Stimulated activated CD8-positive, alpha-beta memory T cell treated with anti-CD3 and anti-CD28 coated beads, Interleukin-4, amount 100 ng/mL, for 24 hours (primary cell): ENCODE results near the gene TESMIN.

Source experiments
- DNase-seq: peaks from one replicate; pipeline ENCODE4 v3.0.0-alpha.2; 2020; ENCODE audit warnings: low read depth

The TESMIN gene

GRCh38 chr11:68709062-68709461 lies 42.3 kb downstream of the TESMIN start:
- DNase-seq = no peak

DNA sequence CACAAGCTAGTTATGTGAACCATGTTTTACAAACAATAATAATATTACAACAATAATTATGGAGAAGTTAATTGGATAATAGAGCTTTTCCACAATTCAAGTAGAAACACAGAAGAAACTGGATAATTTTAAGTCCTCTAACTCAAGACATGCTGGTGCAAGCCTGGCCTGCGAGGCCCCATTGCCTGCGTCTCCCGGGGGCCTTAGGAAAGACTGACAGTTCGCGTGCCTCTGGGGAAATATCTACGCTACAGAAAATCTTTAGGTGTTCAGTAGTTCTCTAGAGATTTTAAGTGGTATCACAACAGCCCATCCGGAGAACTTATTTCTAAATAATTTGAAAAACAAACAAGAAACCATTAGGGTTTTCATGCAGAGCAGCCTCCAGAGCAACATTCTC lies 43.8 kb downstream of the TESMIN start:
- no peak for DNase-seq

DNA sequence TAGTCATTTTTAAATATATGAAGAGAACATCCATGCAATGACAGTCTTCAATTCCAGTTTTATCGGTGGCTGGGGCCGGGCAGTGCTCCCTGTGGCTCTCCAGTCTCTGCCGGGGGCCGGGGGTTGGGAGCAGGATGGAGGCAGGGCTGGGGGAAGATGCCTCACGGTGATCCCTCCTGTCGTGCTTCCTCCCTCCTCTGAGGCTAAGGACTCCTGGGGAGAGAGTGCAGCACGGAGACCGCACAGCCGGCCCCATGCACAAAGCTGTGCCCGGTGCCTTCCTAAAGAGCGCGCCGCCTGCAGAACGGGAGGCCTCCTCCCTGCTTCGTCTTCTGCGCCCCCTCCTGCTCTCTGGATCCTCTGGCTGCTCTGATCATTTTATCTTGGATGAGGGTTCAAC lies 46.4 kb downstream of the TESMIN start:
- no peak for DNase-seq

DNA sequence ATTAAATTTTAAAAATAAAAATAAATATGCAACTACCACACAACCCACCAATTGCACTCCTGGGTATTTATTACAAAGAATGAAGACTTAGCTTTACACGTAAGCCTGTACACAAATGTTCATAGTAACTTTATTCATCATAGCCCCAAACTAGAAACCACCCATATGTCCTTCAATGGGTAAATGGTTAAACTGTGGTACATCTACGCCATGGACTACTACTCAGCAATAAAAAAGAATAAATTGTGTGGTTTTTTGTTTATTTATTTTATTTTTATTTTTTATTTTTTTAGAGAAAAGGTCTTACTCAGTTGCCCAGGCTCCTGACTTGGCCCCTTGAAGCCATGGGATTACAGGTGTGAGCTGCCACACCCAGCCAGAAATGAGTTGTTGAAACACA lies 52.3 kb downstream of the TESMIN start:
- DNase-seq = no peak

DNA sequence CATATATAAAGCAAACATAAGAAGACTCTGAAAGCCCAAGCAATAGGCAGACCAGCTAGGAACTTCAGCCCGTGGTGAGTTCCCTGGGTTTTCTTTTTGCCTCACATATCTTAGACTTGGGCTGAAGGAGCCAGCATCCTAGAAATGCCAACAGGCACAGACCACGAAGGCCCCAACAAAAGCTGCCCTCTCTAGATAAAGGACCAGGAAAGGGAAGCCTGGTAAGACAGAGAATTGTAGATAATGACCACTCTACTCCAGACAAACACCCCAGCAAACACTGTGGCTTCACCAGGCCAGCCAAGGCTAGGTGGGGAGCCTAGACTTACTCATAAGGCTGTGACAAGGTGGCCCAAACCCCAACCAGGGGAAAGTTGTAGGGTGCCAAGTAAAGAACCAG lies 55.8 kb downstream of the TESMIN start:
- DNase-seq = no peak

- no peak for DNase-seq
Measured at GRCh38 chr11:68694431-68695297, 56.7 kb downstream of the TESMIN start.

DNA sequence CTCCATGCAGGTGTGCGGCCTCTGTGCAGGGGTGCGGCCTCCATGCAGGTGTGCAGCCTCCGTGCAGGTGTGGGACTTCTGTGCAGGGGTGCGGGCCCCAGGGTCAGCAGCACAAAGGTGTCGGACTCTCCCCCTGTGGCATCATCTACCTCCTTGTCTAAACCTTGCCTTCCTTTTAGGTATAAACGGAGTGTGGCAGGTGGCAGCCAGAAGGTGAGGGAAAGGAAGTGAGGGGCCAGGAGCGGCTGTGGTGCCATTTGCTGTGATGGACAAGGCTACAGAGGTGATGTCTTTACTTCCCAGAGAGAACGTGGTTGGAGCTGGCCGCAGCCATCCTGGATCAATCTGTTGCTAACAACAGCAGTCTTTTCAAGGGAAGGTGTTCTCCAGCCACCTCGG lies 57.8 kb downstream of the TESMIN start:
- DNase-seq = no peak

DNA sequence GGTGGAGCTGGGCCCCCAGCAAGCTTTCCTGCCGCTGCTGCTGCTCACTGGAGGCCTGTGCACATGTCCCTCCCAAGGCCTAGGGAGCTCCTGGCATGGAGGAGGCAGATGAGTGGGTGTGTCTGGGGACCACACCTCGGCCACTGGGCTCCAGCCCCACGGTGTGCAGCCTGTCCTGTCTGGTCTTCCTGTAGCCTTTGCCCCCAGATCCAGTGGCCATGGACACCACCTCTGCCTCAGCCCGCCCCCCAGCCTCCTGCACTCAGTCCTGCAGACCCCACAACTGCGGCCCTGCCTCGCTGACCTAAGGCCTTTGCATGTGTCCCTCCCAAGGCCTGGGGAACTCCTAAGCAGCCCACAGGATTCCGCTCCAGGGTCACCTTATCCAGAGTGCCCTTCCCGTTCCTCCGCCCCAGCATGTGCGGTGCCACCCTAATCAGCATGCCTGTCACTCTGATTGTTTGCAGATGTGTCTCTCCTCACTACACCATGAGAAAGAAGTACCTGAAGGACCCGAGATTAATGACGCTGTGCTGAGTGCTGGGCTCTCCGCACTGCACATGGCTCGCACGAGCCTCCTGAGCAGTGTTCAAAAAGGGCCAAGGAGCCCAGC lies 58.3 kb downstream of the TESMIN start:
- DNase-seq = no peak

- no peak for DNase-seq
Measured at GRCh38 chr11:68692115-68692514, 59.2 kb downstream of the TESMIN start.

DNA sequence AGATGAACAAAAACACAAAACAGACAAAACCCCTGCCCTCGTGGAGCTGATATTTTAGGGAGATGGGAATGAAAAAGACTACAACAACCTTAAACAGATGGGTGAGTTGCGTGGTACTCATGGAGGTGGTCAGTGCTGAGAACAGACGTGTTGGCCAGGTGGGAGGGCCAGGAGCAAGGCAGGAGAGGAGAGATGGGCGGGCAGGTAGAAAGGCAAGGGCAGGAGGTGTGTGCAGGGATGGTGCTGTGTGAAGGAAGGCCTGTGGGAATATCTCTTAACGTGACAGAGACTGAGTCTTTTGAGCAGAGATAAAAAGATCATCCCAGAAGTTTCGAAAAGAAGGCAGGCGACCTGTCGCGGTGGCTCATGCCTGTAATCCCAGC lies 59.9 kb downstream of the TESMIN start:
- no peak for DNase-seq

DNA sequence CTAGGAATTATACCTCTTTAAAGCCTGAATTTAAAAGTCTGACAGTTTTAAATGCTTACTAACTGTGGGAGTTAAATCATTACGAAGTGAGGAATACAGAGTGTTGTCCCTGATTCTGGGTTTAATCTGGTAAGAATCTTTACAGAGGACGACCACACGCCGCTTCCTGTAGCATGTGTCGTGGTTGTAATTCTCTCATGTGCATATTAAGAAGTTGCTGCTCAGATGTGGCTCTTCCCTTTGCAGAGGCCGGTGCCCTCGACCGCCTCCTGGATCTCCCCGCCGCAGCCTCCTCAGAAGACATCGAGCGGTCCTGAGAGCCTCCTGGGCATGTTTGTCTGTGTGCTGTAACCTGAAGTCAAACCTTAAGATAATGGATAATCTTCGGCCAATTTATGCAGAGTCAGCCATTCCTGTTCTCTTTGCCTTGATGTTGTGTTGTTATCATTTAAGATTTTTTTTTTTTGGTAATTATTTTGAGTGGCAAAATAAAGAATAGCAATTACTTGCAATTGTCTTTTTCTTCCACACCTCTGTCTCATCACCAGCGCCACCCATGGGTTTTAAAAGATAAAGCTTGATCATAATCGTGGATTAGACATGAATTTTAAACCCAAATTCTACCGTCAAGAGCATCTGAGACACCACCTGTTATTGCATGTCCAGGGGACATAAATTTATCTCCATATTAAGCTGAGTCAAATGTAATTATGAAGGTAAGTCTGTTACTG lies 60.5 kb downstream of the TESMIN start:
- no peak for DNase-seq

DNA sequence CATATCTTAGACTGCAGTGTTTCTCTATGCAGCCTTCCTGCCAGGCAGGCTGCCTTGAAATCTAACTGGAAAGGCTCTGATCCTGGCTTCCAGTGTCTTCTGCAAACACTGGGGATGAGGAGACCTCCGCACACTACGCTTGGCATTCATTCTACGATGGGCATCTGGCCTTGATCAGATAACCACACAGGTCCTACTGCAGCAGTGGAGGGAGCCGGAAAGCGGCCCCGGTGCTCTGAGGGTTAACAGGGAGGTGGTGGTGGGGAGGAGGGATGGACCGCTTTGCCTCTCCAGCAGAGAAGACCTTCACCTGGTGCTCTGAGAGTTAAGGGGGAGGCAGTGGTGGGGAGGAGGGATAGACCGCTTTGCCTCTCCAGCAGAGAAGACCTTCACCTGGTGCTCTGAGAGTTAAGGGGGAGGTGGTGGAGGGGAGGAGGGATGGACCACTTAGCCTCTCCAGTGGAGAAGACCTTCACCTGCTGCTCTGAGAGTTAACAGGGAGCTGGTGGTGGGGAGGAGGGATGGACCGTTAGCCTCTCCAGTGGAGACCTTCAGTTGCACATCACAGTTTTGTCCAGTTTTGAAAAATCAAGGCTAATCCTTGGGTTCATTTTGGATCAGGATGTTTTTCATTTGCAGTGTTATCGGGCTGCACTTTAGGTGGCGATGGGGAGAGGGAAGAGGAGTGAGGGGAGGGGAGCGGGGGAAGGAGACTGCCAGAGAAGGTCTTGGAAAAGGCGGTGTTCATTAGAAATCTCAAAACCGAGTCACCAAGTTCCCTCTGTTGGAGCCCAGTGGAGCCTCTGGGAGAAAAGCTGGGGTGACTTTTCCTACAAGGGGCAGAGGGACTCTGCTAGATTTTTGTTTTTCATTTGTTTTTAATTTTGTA lies 61.3 kb downstream of the TESMIN start:
- DNase-seq = no peak

GRCh38 chr11:68688881-68689280 lies 62.4 kb downstream of the TESMIN start:
- no peak for DNase-seq

DNA sequence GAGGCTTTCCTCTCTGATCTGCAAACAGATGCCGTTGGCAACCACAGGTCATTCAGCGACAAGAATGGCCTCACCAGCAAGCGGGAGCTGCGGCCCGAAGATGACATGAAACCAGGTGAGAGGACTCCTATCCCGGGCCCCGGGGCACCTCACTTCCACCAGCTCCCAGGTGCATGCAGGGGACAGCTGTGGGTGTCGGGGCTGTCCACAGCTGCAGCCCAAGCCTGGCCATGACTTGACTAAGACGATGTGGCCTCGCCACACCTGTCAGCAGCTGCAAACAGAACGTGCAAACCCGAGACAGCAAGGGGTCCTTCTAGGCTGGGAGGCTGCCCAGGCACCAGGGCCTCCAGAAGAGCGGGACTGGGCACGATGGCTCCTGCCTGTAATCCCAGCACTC lies 63.3 kb downstream of the TESMIN start:
- DNase-seq = no peak

GRCh38 chr11:68687311-68687710 lies 64.0 kb downstream of the TESMIN start:
- DNase-seq = no peak

DNA sequence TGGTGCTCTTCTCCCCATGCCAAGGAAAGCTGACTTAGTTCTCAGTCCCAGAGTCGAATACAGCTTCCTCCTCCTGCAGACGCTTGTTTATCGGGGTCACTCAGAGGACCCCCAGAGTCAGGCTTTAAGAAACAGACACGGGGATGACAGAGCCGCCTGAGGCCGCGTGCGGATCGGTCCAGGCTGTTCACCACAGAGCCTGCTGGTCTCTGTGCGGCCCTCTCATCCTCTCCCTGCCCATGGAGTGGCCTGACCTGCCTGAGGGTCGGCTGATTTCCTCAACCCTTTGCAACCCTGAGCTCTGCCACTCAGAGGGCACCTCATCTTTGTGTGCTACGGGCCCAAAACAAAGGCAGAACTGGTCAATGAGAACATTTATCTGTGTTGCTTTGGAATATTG lies 64.8 kb downstream of the TESMIN start:
- DNase-seq = no peak

- no peak for DNase-seq
Measured at GRCh38 chr11:68685656-68686380, 65.5 kb downstream of the TESMIN start.

GRCh38 chr11:68684385-68685356 lies 66.6 kb downstream of the TESMIN start, which contains the start of gene GAL:
GAL (plus strand) TSS chr11:68684544; CDS start chr11:68684924, 380 bp downstream.
- DNase-seq = no peak

- DNase-seq = no peak
Measured at GRCh38 chr11:68683536-68684384, 67.6 kb downstream of the TESMIN start.
